ENCODE results near the gene ASIC2.

ASIC2 gene

GRCh38 chr17:33125552-33125950 is 167.5 kb downstream of the ASIC2 start:
- no peaks in the 10 kb centered on the region; the same call in 1 of the 2 replicates for H3K27me3 ChIP-seq (ENCODE audit: insufficient read depth, low read length)
- no peak overlapping the region for H3K4me2 ChIP-seq (ENCODE audit: low read length)
- H3K79me2 ChIP-seq (ENCODE audit: insufficient read depth, low read length), result no peaks in the 10 kb centered on the region

GRCh38 chr17:33124871-33125551 is 168.1 kb downstream of the ASIC2 start:
- Histone ChIP-seq H4K20me1 (ENCODE audit: insufficient read depth, low read length) (no peaks in the 10 kb centered on the region), H3F3A (ENCODE audit: insufficient read depth, low read length) (no peaks in the 10 kb centered on the region), H3K9me3 (ENCODE audit: low read length) (no peaks in the 10 kb centered on the region), H3K9me2 (ENCODE audit: low read depth, low read length) (no peaks in the 10 kb centered on the region), H3K36me3 (ENCODE audit: insufficient read depth, low read length) (no peaks in the 10 kb centered on the region), H3K4me1 (ENCODE audit: insufficient read depth, low read length, severe bottlenecking) (no peaks in the 10 kb centered on the region), H3K27ac (ENCODE audit: low read depth, low read length, poor library complexity, severe bottlenecking) (no peak overlapping the region), H3K79me2 (ENCODE audit: insufficient read depth, low read length) (no peaks in the 10 kb centered on the region), H3K4me3 (ENCODE audit: low read depth, low read length, poor library complexity, severe bottlenecking) (no peak overlapping the region), H3K4me2 (ENCODE audit: low read length) (no peak overlapping the region), H3K27me3 (ENCODE audit: insufficient read depth, low read length) (no peaks in the 10 kb centered on the region; the same call in 1 of the 2 replicates), H3K9ac (ENCODE audit: low read length) (no peak overlapping the region), H2AFZ (ENCODE audit: low read length) (no peak overlapping the region)
- TF ChIP-seq CTCF (IDR thresholded peaks at IDR 0.05; ENCODE audit: low read length) (no peak), EZH2 (IDR thresholded peaks at IDR 0.05; ENCODE audit: borderline replicate concordance, low read length) (no peak)

More at GRCh38 chr17:33125552-33125950, 167.5 kb downstream of the ASIC2 start:
- no peak for TF ChIP-seq CTCF (IDR thresholded peaks at IDR 0.05; ENCODE audit: low read length)
- Histone ChIP-seq H3K4me3 (ENCODE audit: low read depth, low read length, poor library complexity, severe bottlenecking) (no peak overlapping the region), H4K20me1 (ENCODE audit: insufficient read depth, low read length) (no peaks in the 10 kb centered on the region), H3K27ac (ENCODE audit: low read depth, low read length, poor library complexity, severe bottlenecking) (no peak overlapping the region), H3K9me2 (ENCODE audit: low read depth, low read length) (no peaks in the 10 kb centered on the region), H3K36me3 (ENCODE audit: insufficient read depth, low read length) (no peaks in the 10 kb centered on the region), H2AFZ (ENCODE audit: low read length) (no peak overlapping the region), H3K4me1 (ENCODE audit: insufficient read depth, low read length, severe bottlenecking) (no peaks in the 10 kb centered on the region), H3F3A (ENCODE audit: insufficient read depth, low read length) (no peaks in the 10 kb centered on the region), H3K9me3 (ENCODE audit: low read length) (no peaks in the 10 kb centered on the region), H3K9ac (ENCODE audit: low read length) (no peak overlapping the region)

- no peaks in the 10 kb centered on the region; the same call in 1 of the 2 replicates for H3K27me3 ChIP-seq (ENCODE audit: insufficient read depth, low read length)
- H3F3A ChIP-seq (ENCODE audit: insufficient read depth, low read length), result no peaks in the 10 kb centered on the region
- H3K79me2 ChIP-seq (ENCODE audit: insufficient read depth, low read length), result no peaks in the 10 kb centered on the region
- H3K4me1 ChIP-seq (ENCODE audit: insufficient read depth, low read length, severe bottlenecking), result no peaks in the 10 kb centered on the region
- H2AFZ ChIP-seq (ENCODE audit: low read length), result no peak overlapping the region
- H3K4me2 ChIP-seq (ENCODE audit: low read length), result no peak overlapping the region
- H3K9me2 ChIP-seq (ENCODE audit: low read depth, low read length), result no peaks in the 10 kb centered on the region
- TF ChIP-seq CTCF (IDR thresholded peaks at IDR 0.05; ENCODE audit: low read length) (no peak), EZH2 (IDR thresholded peaks at IDR 0.05; ENCODE audit: borderline replicate concordance, low read length) (no peak)
- no peak overlapping the region for H3K4me3 ChIP-seq (ENCODE audit: low read depth, low read length, poor library complexity, severe bottlenecking)
- no peaks in the 10 kb centered on the region for H4K20me1 ChIP-seq (ENCODE audit: insufficient read depth, low read length)
- H3K9ac ChIP-seq (ENCODE audit: low read length), result no peak overlapping the region
- H3K9me3 ChIP-seq (ENCODE audit: low read length), result no peaks in the 10 kb centered on the region
- no peak overlapping the region for H3K27ac ChIP-seq (ENCODE audit: low read depth, low read length, poor library complexity, severe bottlenecking)
- H3K36me3 ChIP-seq (ENCODE audit: insufficient read depth, low read length), result no peaks in the 10 kb centered on the region
Measured at GRCh38 chr17:33124185-33124584, 168.9 kb downstream of the ASIC2 start.

Data from OCI-LY1 (cell line).